ENCODE data around the gene ADM5.

GRCh38 chr19:49676784-49677230, 12.6 kb upstream of the ADM5 start:
- TF ChIP-seq CTCF (IDR thresholded peaks at IDR 0.05) (no peak), EP300 (IDR thresholded peaks at IDR 0.05) (no peak), POLR2A (IDR thresholded peaks at IDR 0.05) (no peak), POLR2AphosphoS5 (IDR thresholded peaks at IDR 0.05) (no peak)
